Brain microvascular endothelial cell (primary cell): ENCODE measurements around the gene SF3B5.

Experiments
- DNase-seq: peaks from one replicate; pipeline ENCODE4 v3.0.0-alpha.2; 2020
- H3K27ac ChIP-seq: fragments of 250-450 bp; sonication (Bioruptor Pico); 2 replicates; pipeline ENCODE4 v1.5.1; 2020; ENCODE audit warnings: mild to moderate bottlenecking, moderate library complexity
- H3K27me3 ChIP-seq: fragments of 250-450 bp; sonication (Bioruptor Pico); replicated peaks from 2 replicates; pipeline ENCODE4 v1.5.1; 2020; ENCODE audit warnings: mild to moderate bottlenecking
- H3K36me3 ChIP-seq: fragments of 250-450 bp; sonication (Bioruptor Pico); replicated peaks from 2 replicates; pipeline ENCODE4 v1.5.1; 2020; ENCODE audit warnings: mild to moderate bottlenecking
- H3K4me3 ChIP-seq: 2 replicates; pipeline ENCODE4 v1.5.1; 2011; ENCODE audit warnings: low read depth, mild to moderate bottlenecking, control low read depth, low read length, moderate library complexity
- in situ Hi-C: cut with HindIII; loops from 2 replicates; pipeline ENCODE4 v1.10.0; 2017; ENCODE audit warnings: low sequenced_read_pairs, low pct_ligation_motif_present
- TF ChIP-seq, protein P1 (sequence below): IDR thresholded peaks from 2 replicates; pipeline ENCODE4 v1.5.1; 2011; ENCODE audit warnings: low read depth, mild to moderate bottlenecking, moderate library complexity, low read length, control low read depth, inconsistent platforms; ENCODE audit errors: missing control alignments

Gene SF3B5

DNA sequence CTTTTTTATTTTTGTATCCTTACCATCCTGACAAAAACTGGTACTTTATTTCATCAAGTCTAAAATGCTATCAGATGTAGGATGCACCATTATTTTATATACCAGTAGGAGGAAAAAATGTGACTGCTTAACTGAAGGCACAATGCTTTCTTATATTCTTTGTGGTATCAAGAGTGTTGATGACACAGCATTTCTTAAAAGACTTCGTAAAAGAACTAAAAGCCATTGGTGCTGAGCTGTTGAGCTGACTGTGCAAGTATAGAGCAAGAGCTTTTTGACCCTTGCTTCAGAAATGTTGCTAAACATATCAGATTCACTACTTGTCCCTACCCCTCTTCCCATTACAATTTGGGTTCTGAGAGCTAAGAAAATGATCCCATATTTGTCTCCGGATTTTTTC, 17.5 kb downstream of the SF3B5 start:
- Histone ChIP-seq H3K4me3 (no peak overlapping the region), H3K27ac (no peak overlapping the region), H3K36me3 (no peaks in the 10 kb centered on the region), H3K27me3 (no peaks in the 10 kb centered on the region)
- TF ChIP-seq, protein P1, sequence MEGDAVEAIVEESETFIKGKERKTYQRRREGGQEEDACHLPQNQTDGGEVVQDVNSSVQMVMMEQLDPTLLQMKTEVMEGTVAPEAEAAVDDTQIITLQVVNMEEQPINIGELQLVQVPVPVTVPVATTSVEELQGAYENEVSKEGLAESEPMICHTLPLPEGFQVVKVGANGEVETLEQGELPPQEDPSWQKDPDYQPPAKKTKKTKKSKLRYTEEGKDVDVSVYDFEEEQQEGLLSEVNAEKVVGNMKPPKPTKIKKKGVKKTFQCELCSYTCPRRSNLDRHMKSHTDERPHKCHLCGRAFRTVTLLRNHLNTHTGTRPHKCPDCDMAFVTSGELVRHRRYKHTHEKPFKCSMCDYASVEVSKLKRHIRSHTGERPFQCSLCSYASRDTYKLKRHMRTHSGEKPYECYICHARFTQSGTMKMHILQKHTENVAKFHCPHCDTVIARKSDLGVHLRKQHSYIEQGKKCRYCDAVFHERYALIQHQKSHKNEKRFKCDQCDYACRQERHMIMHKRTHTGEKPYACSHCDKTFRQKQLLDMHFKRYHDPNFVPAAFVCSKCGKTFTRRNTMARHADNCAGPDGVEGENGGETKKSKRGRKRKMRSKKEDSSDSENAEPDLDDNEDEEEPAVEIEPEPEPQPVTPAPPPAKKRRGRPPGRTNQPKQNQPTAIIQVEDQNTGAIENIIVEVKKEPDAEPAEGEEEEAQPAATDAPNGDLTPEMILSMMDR, result no peak
- no peak for DNase-seq
- in situ Hi-C loops, result no loop called here

DNA sequence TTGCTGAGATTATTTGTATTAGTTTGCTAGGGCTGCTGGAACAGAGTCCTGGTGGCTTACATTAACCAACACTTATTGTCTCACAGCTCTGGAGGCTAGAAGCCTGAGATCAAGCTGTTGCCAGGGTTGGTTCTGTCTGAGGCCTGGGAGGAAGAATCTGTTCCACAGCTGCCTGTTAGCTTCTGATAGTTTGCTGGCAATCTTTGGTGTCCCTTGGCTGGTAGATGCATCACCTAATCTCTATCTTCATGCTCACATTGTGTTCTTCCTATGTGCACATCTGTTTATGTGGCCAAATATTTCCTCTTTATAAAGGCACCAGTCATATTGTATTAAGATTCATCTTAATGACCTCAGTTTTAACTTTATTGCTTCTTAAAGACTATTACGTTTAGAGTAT, 19.5 kb downstream of the SF3B5 start:
- Histone ChIP-seq H3K4me3 (no peak overlapping the region), H3K27me3 (no peaks in the 10 kb centered on the region), H3K36me3 (no peaks in the 10 kb centered on the region), H3K27ac (no peak overlapping the region)
- DNase-seq, result no peak
- TF ChIP-seq, protein P1, result no peak
- in situ Hi-C loops, result no loop called here

DNA sequence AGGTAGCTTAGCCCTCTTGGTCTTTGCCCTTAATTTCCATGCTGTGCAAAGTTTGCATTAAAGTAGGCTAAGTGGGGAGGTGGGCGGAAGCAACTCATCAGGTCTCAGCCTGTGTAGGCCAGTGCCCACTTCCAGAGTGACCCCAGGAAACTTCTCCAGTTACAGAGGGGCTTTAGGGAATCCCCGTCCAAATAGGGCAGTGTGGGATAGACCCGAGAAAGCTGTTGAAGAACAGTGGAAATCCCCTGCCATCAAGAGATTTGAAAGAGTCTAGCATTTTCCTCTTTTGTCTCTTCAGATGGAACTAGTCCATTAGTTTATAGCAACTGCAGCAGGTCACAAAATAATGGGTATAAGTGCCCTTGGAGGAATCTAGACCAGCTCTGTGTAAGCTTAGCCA, 20.2 kb downstream of the SF3B5 start:
- Histone ChIP-seq H3K27me3 (no peaks in the 10 kb centered on the region), H3K36me3 (no peaks in the 10 kb centered on the region), H3K4me3 (no peak overlapping the region), H3K27ac (no peak overlapping the region)
- TF ChIP-seq, protein P1, result no peak
- in situ Hi-C loops, result no loop called here
- no peak for DNase-seq

DNA sequence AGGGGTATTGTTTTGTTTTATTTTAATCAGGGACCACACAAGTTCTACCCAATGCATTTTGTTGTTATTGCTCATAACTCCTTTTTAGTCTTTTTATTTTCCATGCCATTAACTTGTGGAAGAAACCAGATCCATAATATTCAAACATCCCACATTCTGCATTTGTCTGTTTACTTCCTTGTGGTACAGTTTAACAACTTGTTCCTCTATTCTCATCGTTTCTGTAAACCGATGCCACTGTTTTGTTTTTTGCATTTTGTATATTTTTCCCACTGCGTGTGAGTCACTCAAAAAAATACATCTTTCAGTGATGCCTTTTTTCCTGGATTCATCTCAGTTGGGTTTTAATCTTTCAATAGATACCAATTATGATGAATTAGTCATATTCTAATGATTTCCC, 22.3 kb downstream of the SF3B5 start:
- H3K27me3 ChIP-seq, result no peaks in the 10 kb centered on the region
- H3K27ac ChIP-seq, result no peak overlapping the region
- no peak overlapping the region for H3K4me3 ChIP-seq
- no peak for DNase-seq
- TF ChIP-seq, protein P1, result no peak
- in situ Hi-C loops, result no loop called here
- no peaks in the 10 kb centered on the region for H3K36me3 ChIP-seq

DNA sequence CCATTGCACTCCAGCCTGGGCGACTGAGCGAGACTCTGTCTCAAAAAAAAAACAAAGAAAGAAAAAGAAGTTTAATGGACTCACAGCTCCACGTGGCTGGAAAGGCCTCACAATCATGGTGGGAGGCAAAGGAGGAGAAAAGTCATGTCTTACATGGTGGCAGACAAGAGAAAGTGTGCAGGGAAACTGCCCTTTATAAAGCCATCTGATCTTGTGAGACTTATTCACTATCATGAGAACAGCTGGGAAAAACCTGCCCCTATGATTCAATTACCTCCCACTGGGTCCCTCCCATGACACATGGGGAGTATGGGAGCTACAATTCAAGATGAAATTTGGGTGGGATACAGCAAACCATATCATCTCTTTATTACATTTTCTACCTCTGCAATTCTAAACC, 25.9 kb downstream of the SF3B5 start:
- no peak overlapping the region for H3K27ac ChIP-seq
- no peak for DNase-seq
- in situ Hi-C loops, result no loop called here
- TF ChIP-seq, protein P1, result no peak
- H3K36me3 ChIP-seq, result no peaks in the 10 kb centered on the region
- H3K4me3 ChIP-seq, result no peak overlapping the region
- H3K27me3 ChIP-seq, result peaks cover 18% of the 10 kb centered on the region

DNA sequence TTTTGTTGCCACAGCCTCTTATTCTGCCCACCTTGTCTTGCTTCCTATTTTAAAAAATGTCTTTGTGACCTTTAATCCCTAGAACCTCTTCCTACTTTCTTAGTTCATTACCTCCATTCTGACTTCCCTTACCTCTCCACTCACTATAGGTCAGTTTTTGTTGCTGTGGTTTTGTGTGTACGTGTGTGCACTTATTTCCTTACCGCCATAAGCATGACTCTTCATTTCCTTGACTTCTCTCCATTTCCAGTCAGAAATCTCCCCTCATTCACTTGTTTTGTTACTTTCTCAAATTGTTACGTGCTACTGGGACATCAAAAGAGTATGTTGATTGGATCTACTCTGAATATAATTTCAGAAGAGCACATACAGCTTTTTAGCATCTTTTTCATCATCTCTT, 26.6 kb downstream of the SF3B5 start:
- H3K27ac ChIP-seq, result no peak overlapping the region
- H3K27me3 ChIP-seq, result peaks cover 20% of the 10 kb centered on the region
- TF ChIP-seq, protein P1, result no peak
- no peak for DNase-seq
- in situ Hi-C loops, result no loop called here
- H3K4me3 ChIP-seq, result no peak overlapping the region
- H3K36me3 ChIP-seq, result no peaks in the 10 kb centered on the region
